GM12872 (cell line): ENCODE data around the gene AFDN.

Experiments used
- TF ChIP-seq, protein P1 (sequence below): IDR thresholded peaks from 3 replicates; pipeline ENCODE4 v1.5.1; 2011; ENCODE audit warnings: low read depth, mild to moderate bottlenecking, low read length, moderate library complexity; ENCODE audit not compliant: insufficient read depth

Gene AFDN

GRCh38 chr6:167840160-167840525 lies 13.4 kb downstream of the AFDN start:
- TF ChIP-seq, protein P1, sequence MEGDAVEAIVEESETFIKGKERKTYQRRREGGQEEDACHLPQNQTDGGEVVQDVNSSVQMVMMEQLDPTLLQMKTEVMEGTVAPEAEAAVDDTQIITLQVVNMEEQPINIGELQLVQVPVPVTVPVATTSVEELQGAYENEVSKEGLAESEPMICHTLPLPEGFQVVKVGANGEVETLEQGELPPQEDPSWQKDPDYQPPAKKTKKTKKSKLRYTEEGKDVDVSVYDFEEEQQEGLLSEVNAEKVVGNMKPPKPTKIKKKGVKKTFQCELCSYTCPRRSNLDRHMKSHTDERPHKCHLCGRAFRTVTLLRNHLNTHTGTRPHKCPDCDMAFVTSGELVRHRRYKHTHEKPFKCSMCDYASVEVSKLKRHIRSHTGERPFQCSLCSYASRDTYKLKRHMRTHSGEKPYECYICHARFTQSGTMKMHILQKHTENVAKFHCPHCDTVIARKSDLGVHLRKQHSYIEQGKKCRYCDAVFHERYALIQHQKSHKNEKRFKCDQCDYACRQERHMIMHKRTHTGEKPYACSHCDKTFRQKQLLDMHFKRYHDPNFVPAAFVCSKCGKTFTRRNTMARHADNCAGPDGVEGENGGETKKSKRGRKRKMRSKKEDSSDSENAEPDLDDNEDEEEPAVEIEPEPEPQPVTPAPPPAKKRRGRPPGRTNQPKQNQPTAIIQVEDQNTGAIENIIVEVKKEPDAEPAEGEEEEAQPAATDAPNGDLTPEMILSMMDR = no peak

GRCh38 chr6:167840526-167841179 lies 13.9 kb downstream of the AFDN start:
- TF ChIP-seq, protein P1 = no peak

DNA sequence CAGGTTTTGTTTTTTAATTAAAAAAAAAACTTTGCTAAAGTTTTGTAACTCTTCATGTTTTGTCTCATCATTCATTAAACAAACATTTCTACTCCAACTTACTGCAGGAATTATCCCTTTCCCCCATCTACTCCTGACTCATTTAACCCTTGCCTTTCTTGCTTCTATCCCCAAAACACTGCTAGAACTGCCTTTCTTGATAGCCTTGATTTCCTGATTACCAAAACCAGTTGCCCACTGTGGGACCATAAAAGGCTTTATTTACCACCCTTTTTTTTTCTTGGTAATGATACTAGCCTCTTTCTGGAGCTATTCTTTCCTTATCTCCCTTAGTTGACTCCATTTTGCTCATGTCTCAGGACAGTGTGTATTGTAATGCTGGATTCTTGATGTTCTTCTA lies 15.3 kb downstream of the AFDN start:
- TF ChIP-seq, protein P1 = no peak

DNA sequence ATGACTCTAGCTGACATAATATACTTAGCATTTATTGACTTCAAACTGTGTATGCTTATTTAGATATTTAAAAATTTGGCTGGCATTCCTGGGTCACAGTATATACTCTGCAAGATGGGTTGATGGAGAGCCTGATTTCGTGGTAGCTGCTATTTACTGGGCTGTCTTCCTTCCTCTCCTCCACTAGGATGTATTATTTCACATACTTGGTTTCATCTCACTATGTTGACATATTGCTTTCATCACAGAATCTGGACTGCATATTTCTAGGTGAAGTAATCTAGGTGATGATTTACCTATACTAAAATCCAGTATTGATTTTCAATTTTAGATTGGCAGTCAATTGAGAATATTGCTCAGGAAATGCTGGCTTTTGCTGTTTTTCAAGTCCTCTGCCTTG lies 15.7 kb downstream of the AFDN start:
- TF ChIP-seq, protein P1 = no peak

DNA sequence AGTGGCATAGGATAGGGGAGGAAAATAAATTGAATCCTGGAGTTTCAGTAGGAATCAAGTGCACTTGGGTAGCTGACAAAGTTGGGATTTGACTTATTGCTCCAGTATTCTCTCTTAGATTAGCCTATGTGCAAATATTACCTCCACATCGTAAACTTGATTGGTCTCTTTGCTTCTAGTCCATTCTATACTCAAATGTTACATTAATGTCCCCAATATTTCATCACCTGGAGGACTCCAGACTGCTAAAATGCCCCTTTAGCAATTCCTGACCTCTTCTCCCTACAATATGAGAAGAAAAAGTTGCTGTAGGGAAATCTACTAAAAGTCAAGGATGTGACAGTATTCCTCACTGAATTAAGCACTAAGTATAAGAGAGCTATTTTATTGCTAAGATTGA lies 16.3 kb downstream of the AFDN start:
- TF ChIP-seq, protein P1 = no peak

DNA sequence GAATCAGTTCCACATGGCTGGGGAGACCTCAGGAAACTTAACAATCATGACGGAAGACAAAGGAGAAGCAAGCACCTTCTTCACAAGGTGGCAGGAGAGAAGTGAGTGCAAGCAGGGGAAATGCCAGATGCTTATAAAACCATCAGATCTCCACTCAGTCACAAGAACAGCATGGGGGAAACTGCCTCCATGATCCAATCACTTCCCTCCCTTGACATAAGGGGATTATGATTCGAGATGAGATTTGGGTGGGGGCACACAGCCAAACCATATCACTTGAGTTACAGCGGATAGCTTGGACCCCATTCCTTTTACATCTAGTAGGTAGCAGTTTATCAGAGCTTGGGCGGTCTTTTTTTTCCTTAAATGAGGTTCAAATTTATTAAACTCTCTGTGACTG lies 19.1 kb downstream of the AFDN start:
- TF ChIP-seq, protein P1 = no peak

GRCh38 chr6:167846997-167847606 lies 20.4 kb downstream of the AFDN start:
- TF ChIP-seq, protein P1 = no peak
